Measurements from ENCODE around the gene TMEM69. TPM values are rescaled to one million over a fixed set of nuclear protein-coding genes. Genes with fewer than 3 reads are reported as not detected.
"Not testable (repeated sequence)": the region's sequence is repeated elsewhere in the genome, so short reads cannot be mapped to it uniquely, and the experiment has no call there.

TMEM69 gene
- total RNA-seq, 4 donors from 2014 or later = 21.8 to 32.9 (median 22.8) TPM

DNA sequence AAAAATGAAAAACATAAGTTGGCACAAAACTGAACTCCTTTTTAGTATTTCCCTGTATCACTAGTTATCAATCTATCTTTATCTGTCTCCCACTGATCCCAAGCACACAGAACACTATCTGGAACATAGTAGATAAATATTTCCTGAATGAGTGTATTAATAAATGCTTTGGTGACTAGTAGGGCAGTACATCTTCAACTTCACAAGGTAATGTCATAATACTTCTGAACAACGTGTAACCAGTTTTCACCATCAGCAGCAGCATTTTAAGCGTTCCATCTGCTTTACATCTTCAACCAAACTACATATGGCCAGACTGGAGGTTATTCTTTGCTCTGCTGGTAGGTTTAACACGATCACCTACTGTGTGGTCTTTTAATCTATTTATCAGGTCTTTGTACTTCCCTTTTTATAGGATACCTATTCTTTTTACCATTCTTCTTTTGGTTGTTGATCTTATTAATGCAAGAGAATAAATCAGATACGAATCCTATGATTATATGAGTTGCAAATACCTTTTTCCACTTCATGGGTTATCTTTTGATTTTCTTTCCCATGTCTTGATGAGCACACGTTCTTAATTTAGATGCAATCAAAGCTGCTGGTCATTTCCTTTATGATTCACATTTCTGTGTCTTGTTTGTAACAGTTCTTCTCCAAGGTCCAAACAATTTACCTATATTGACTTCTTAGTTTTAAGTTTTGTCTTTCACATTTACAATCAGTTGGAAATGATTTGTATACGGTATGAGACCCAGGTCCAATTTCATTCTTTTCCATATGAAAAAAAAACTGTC is 17.9 kb upstream of the TMEM69 start:
- intact Hi-C loops (cut with DNase I; ENCODE audit: low total_unique reads) = no loop called here
- WGBS, 2 donors = 71 to 73% methylated on average over 6 of the region's 6 CpGs
- H3K4me3 ChIP-seq (ENCODE audit: low read depth, poor library complexity, severe bottlenecking) = no peak overlapping the region

GRCh38 chr1:45673956-45674355 is 14.0 kb upstream of the TMEM69 start:
- no peak overlapping the region for H3K4me3 ChIP-seq (ENCODE audit: low read depth, poor library complexity, severe bottlenecking)
- no peak for TF ChIP-seq POLR2A (IDR thresholded peaks at IDR 0.05)
- TF ChIP-seq, protein P1, sequence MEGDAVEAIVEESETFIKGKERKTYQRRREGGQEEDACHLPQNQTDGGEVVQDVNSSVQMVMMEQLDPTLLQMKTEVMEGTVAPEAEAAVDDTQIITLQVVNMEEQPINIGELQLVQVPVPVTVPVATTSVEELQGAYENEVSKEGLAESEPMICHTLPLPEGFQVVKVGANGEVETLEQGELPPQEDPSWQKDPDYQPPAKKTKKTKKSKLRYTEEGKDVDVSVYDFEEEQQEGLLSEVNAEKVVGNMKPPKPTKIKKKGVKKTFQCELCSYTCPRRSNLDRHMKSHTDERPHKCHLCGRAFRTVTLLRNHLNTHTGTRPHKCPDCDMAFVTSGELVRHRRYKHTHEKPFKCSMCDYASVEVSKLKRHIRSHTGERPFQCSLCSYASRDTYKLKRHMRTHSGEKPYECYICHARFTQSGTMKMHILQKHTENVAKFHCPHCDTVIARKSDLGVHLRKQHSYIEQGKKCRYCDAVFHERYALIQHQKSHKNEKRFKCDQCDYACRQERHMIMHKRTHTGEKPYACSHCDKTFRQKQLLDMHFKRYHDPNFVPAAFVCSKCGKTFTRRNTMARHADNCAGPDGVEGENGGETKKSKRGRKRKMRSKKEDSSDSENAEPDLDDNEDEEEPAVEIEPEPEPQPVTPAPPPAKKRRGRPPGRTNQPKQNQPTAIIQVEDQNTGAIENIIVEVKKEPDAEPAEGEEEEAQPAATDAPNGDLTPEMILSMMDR (IDR thresholded peaks at IDR 0.05) = no peak
- DNase-seq (ENCODE audit: low spot score in 2 of 2) = no peak
- 92 to 95% methylated on average over 4 of the region's 4 CpGs for WGBS, 2 donors
- intact Hi-C loops (cut with DNase I; ENCODE audit: low total_unique reads) = no loop called here

More for the DNA sequence above, 17.9 kb upstream of the TMEM69 start:
- TF ChIP-seq POLR2A (IDR thresholded peaks at IDR 0.05) = no peak
- TF ChIP-seq, protein P1 (IDR thresholded peaks at IDR 0.05) = no peak
- no peak for DNase-seq (ENCODE audit: low spot score in 2 of 2)

GRCh38 chr1:45674478-45674877 is 13.5 kb upstream of the TMEM69 start:
- TF ChIP-seq, protein P1 (IDR thresholded peaks at IDR 0.05) = no peak
- TF ChIP-seq POLR2A (IDR thresholded peaks at IDR 0.05) = no peak
- intact Hi-C loops (cut with DNase I; ENCODE audit: low total_unique reads) = no loop called here
- no peak overlapping the region for H3K4me3 ChIP-seq (ENCODE audit: low read depth, poor library complexity, severe bottlenecking)
- WGBS, 2 donors = 71 to 79% methylated on average over 5 of the region's 5 CpGs
- DNase-seq (ENCODE audit: low spot score in 2 of 2) = no peak

DNA sequence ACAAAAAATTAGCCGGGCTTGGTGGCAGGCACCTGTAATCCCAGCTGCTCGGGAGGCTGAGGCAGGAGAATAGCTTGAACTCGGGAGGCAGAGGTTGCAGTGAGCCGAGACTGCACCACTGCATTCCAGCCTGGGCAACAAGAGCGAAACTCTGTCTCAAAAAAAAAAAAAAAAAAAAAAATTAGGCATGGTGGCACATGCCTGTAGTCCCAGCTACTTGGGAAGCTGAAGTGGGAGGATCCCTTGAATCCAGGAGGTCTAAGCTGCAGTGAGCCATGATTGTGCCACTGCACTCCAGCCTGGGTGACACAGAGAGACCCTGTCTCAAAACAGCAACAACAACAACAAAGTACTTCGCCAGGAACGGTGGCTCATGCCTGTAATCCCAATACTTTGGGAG is 11.4 kb upstream of the TMEM69 start:
- intact Hi-C loops (cut with DNase I; ENCODE audit: low total_unique reads); H3K4me3 ChIP-seq (ENCODE audit: low read depth, poor library complexity, severe bottlenecking); DNase-seq (ENCODE audit: low spot score in 2 of 2): not testable (repeated sequence)
- 74 to 81% methylated on average over 7 of the region's 7 CpGs for WGBS, 2 donors

- WGBS, 2 donors = 57 to 62% methylated on average over 3 of the region's 3 CpGs
- intact Hi-C loops (cut with DNase I; ENCODE audit: low total_unique reads) = no loop called here
Measured at GRCh38 chr1:45677751-45678245, 10.2 kb upstream of the TMEM69 start.

GRCh38 chr1:45678489-45678888 is 9.5 kb upstream of the TMEM69 start:
- DNase-seq (ENCODE audit: low spot score in 2 of 2) = no peak
- intact Hi-C loops (cut with DNase I; ENCODE audit: low total_unique reads) = no loop called here
- no peak overlapping the region for H3K4me3 ChIP-seq (ENCODE audit: low read depth, poor library complexity, severe bottlenecking)
- no peak for TF ChIP-seq POLR2A (IDR thresholded peaks at IDR 0.05)
- TF ChIP-seq, protein P1 (IDR thresholded peaks at IDR 0.05) = no peak

More at GRCh38 chr1:45677751-45678245, 10.2 kb upstream of the TMEM69 start:
- no peak overlapping the region for H3K4me3 ChIP-seq (ENCODE audit: low read depth, poor library complexity, severe bottlenecking)
- no peak for DNase-seq (ENCODE audit: low spot score in 2 of 2)
- TF ChIP-seq POLR2A (IDR thresholded peaks at IDR 0.05) = no peak
- TF ChIP-seq, protein P1 (IDR thresholded peaks at IDR 0.05) = no peak
